NCI-H128 (cell line): ENCODE results near the gene MZT1.
"Not testable (repeated sequence)": the region's sequence is repeated elsewhere in the genome, so short reads cannot be mapped to it uniquely, and the experiment has no call there.

Experiments
- DNase-seq: peaks from one replicate; lab custom pipeline; 2025; ENCODE audit not compliant: unreplicated experiment; lab: John Stamatoyannopoulos, UW

The MZT1 gene

GRCh38 chr13:72727417-72728289 lies at the start of gene MZT1, which contains the start of gene BORA:
TSS of gene MZT1 (minus strand) at chr13:72727629. CDS start at chr13:72727602, 27 bp downstream.
TSS of gene BORA (plus strand) at chr13:72727923. CDS start at chr13:72728941, 1,018 bp downstream.
- peak; percentile 92 for DNase-seq

GRCh38 chr13:72774019-72774418 lies 46.6 kb upstream of the MZT1 start:
- no peak for DNase-seq

GRCh38 chr13:72763411-72763810 lies 36.0 kb upstream of the MZT1 start:
- DNase-seq, result no peak

- DNase-seq, result no peak
These were observed 32.8 kb upstream of the MZT1 start for GRCh38 chr13:72760189-72760588.

GRCh38 chr13:72757792-72758535 lies 30.5 kb upstream of the MZT1 start:
- DNase-seq, result no peak

GRCh38 chr13:72754111-72754510 lies 26.7 kb upstream of the MZT1 start:
- DNase-seq, result no peak

GRCh38 chr13:72751220-72751619 lies 23.8 kb upstream of the MZT1 start:
- no peak for DNase-seq

GRCh38 chr13:72745260-72745659 lies 17.8 kb upstream of the MZT1 start:
- DNase-seq, result no peak

- DNase-seq, result no peak
These were observed 12.6 kb upstream of the MZT1 start for GRCh38 chr13:72740015-72740414.

- DNase-seq, result no peak
These were observed 9.6 kb upstream of the MZT1 start for GRCh38 chr13:72737033-72737432.

GRCh38 chr13:72728290-72728605 lies 819 bp upstream of the MZT1 start:
- no peak for DNase-seq

- DNase-seq, result no peak
These were observed 558 bp downstream of the MZT1 start for GRCh38 chr13:72726726-72727416.

GRCh38 chr13:72726185-72726584 lies 1.2 kb downstream of the MZT1 start:
- not testable (repeated sequence) for DNase-seq

GRCh38 chr13:72716776-72717175 lies 10.7 kb downstream of the MZT1 start:
- DNase-seq, result no peak

GRCh38 chr13:72700509-72700908 lies 26.9 kb downstream of the MZT1 start:
- DNase-seq, result no peak

- no peak for DNase-seq
These were observed 29.3 kb downstream of the MZT1 start for GRCh38 chr13:72698164-72698563.

- no peak for DNase-seq
These were observed 30.9 kb downstream of the MZT1 start for GRCh38 chr13:72696579-72696978.

GRCh38 chr13:72694314-72694713 lies 33.1 kb downstream of the MZT1 start:
- no peak for DNase-seq

- no peak for DNase-seq
These were observed 33.6 kb downstream of the MZT1 start for GRCh38 chr13:72693832-72694231.

- DNase-seq, result no peak
These were observed 34.4 kb downstream of the MZT1 start for GRCh38 chr13:72692884-72693514.

- no peak for DNase-seq
These were observed 38.2 kb downstream of the MZT1 start for GRCh38 chr13:72689181-72689696.
